ENCODE results near the gene ADAM33.

The ADAM33 gene

GRCh38 chr20:3635346-3635745 lies 46.5 kb downstream of the ADAM33 start:
- no peak for TF ChIP-seq CTCF (IDR thresholded peaks at IDR 0.05; ENCODE audit: extremely low read depth, missing control alignments)

GRCh38 chr20:3633913-3634478 lies 47.8 kb downstream of the ADAM33 start:
- TF ChIP-seq CTCF (IDR thresholded peaks at IDR 0.05; ENCODE audit: extremely low read depth, missing control alignments): no peak
- DNase-seq (ENCODE audit: low spot score): no peak

More at GRCh38 chr20:3635346-3635745, 46.5 kb downstream of the ADAM33 start:
- no peak for DNase-seq (ENCODE audit: low spot score)

- no peak for TF ChIP-seq CTCF (IDR thresholded peaks at IDR 0.05; ENCODE audit: extremely low read depth, missing control alignments)
Measured at GRCh38 chr20:3632311-3633004, 49.4 kb downstream of the ADAM33 start.

GRCh38 chr20:3631534-3631933 lies 50.3 kb downstream of the ADAM33 start:
- no peak for TF ChIP-seq CTCF (IDR thresholded peaks at IDR 0.05; ENCODE audit: extremely low read depth, missing control alignments)
- DNase-seq (ENCODE audit: low spot score): no peak

More at GRCh38 chr20:3632311-3633004, 49.4 kb downstream of the ADAM33 start:
- DNase-seq (ENCODE audit: low spot score): no peak

GRCh38 chr20:3630429-3630828 lies 51.4 kb downstream of the ADAM33 start:
- no peak for DNase-seq (ENCODE audit: low spot score)
- TF ChIP-seq CTCF (IDR thresholded peaks at IDR 0.05; ENCODE audit: extremely low read depth, missing control alignments): no peak

- TF ChIP-seq CTCF (IDR thresholded peaks at IDR 0.05; ENCODE audit: extremely low read depth, missing control alignments): no peak
- DNase-seq (ENCODE audit: low spot score): no peak
Measured at GRCh38 chr20:3629893-3630292, 51.9 kb downstream of the ADAM33 start.

- no peak for DNase-seq (ENCODE audit: low spot score)
- no peak for TF ChIP-seq CTCF (IDR thresholded peaks at IDR 0.05; ENCODE audit: extremely low read depth, missing control alignments)
Measured at GRCh38 chr20:3628502-3629314, 53.1 kb downstream of the ADAM33 start.
